IMR-90 (cell line): ENCODE data around the gene SLC35F1. TPM values are rescaled to one million over a fixed set of nuclear protein-coding genes. Genes with fewer than 3 reads are reported as not detected.

Source experiments
- ATAC-seq: fragments of 200-7000 bp; cut with Tn5 transposase; 2 replicates; pipeline ENCODE4 v1.9.1; 2020; ENCODE audit warnings: low read depth, mild to moderate bottlenecking, moderate library complexity
- BruUV-seq: library from RNA; stranded (reverse); fragments of 400-500 nt; replicated peaks from 2 replicates; lab custom pipeline; 2021; lab: Mats Ljungman, UMichigan
- CTCF ChIA-PET: fragments of 300-600 bp; formaldehyde crosslinking; extraction: SDS; loops from one replicate; lab custom pipeline; 2021; ENCODE audit warnings: antibody characterized with exemption; lab: Yijun Ruan, JAX
- POLR2A ChIA-PET: fragments of 300-600 bp; sonication (Branson Sonifier 250); formaldehyde crosslinking; loops from one replicate; lab custom pipeline; 2022; ENCODE audit warnings: antibody characterized with exemption; ENCODE audit not compliant: unreplicated experiment; lab: Charles Lee
- DNase-seq: peaks from one replicate; pipeline ENCODE4 v3.0.0; 2013
- H2AFZ ChIP-seq: replicated peaks from 2 replicates; pipeline ENCODE3; 2013; ENCODE audit warnings: low read length, mild to moderate bottlenecking; ENCODE audit not compliant: poor library complexity
- H2AK5ac ChIP-seq: 2 replicates; pipeline ENCODE4 v1.6.1; 2013; ENCODE audit warnings: low read depth, low read length, inconsistent platforms
- H2AK9ac ChIP-seq: replicated peaks from 2 replicates; pipeline ENCODE3; 2013; ENCODE audit warnings: mild to moderate bottlenecking, low read depth, low read length, moderate library complexity; ENCODE audit not compliant: poor library complexity
- H2BK120ac ChIP-seq: 2 replicates; pipeline ENCODE4 v1.6.1; 2013; ENCODE audit warnings: low read depth, low read length, inconsistent platforms
- H2BK15ac ChIP-seq: 3 replicates; pipeline ENCODE4 v1.6.1; 2013; ENCODE audit warnings: low read depth, low read length, inconsistent platforms
- H2BK20ac ChIP-seq: 2 replicates; pipeline ENCODE4 v1.6.1; 2013; ENCODE audit warnings: low read depth, mild to moderate bottlenecking, inconsistent platforms, low read length, moderate library complexity
- H2BK5ac ChIP-seq: 2 replicates; pipeline ENCODE4 v1.6.1; 2013; ENCODE audit warnings: mild to moderate bottlenecking, low read depth, low read length, inconsistent platforms; ENCODE audit not compliant: poor library complexity, severe bottlenecking
- H3K14ac ChIP-seq: replicated peaks from 2 replicates; pipeline ENCODE4 v1.6.1; 2013; ENCODE audit warnings: low read depth, low read length, inconsistent platforms
- H3K18ac ChIP-seq: 2 replicates; pipeline ENCODE4 v1.6.1; 2013; ENCODE audit warnings: low read depth, low read length, control low read depth
- H3K23ac ChIP-seq: 2 replicates; pipeline ENCODE4 v1.6.1; 2013; ENCODE audit warnings: low read depth, low read length, inconsistent platforms
- H3K27ac ChIP-seq: 2 replicates; pipeline ENCODE4 v1.5.1; 2013; ENCODE audit warnings: mild to moderate bottlenecking, control low read depth, low read length; ENCODE audit not compliant: insufficient read depth
- H3K27me3 ChIP-seq: 2 replicates; pipeline ENCODE4 v1.6.1; 2013; ENCODE audit warnings: low read length; ENCODE audit not compliant: control insufficient read depth, insufficient read depth
- H3K36me3 ChIP-seq: 2 replicates; pipeline ENCODE4 v1.6.1; 2013; ENCODE audit warnings: low read length, mixed read lengths; ENCODE audit not compliant: control insufficient read depth, insufficient read depth
- H3K4ac ChIP-seq: 2 replicates; pipeline ENCODE4 v1.6.1; 2013; ENCODE audit warnings: low read depth, low read length, inconsistent platforms
- H3K4me1 ChIP-seq: 2 replicates; pipeline ENCODE4 v1.6.1; 2013; ENCODE audit warnings: low read length, mixed read lengths; ENCODE audit not compliant: control insufficient read depth, insufficient read depth
- H3K4me2 ChIP-seq: 2 replicates; pipeline ENCODE4 v1.6.1; 2013; ENCODE audit warnings: low read depth, mild to moderate bottlenecking, control low read depth, low read length, moderate library complexity
- H3K4me3 ChIP-seq: 2 replicates; pipeline ENCODE4 v1.5.1; 2013; ENCODE audit warnings: low read depth, mild to moderate bottlenecking, control low read depth, low read length, moderate library complexity; ENCODE audit not compliant: insufficient read depth
- H3K56ac ChIP-seq: 2 replicates; pipeline ENCODE4 v1.6.1; 2013; ENCODE audit warnings: low read length, inconsistent platforms; ENCODE audit not compliant: insufficient read depth; ENCODE audit errors: extremely low read depth
- H3K79me1 ChIP-seq, 2 experiments: 2 replicates each; pipeline ENCODE4 v1.6.1; 2013; ENCODE audit warnings: low read length in 2 of 2, inconsistent platforms in 1 of 2, low read depth in 1 of 2
- H3K9ac ChIP-seq: 2 replicates; pipeline ENCODE4 v1.6.1; 2013; ENCODE audit warnings: low read depth, low read length, control low read depth
- H3K9me1 ChIP-seq: 2 replicates; pipeline ENCODE4 v1.6.1; 2013; ENCODE audit warnings: low read length, inconsistent platforms; ENCODE audit not compliant: insufficient read depth
- H3K9me3 ChIP-seq: 2 replicates; pipeline ENCODE4 v1.6.1; 2013; ENCODE audit warnings: low read length; ENCODE audit not compliant: control insufficient read depth, insufficient read depth
- H4K20me1 ChIP-seq: 2 replicates; pipeline ENCODE4 v1.6.1; 2013; ENCODE audit warnings: low read length, inconsistent platforms; ENCODE audit not compliant: insufficient read depth
- H4K5ac ChIP-seq: 2 replicates; pipeline ENCODE4 v1.6.1; 2013; ENCODE audit warnings: mild to moderate bottlenecking, low read depth, low read length, control low read depth
- H4K8ac ChIP-seq, 2 experiments: 2 replicates each; pipeline ENCODE4 v1.6.1; 2013; ENCODE audit warnings: low read depth in 2 of 2, low read length in 2 of 2, control low read depth in 1 of 2, inconsistent platforms in 1 of 2
- H4K91ac ChIP-seq: 2 replicates; pipeline ENCODE4 v1.6.1; 2013; ENCODE audit warnings: low read depth, low read length, inconsistent platforms; ENCODE audit not compliant: insufficient read depth
- BHLHE40 ChIP-seq: fragments of 150-350 bp; IDR thresholded peaks from 2 replicates; pipeline ENCODE4 v1.6.1; 2016; ENCODE audit warnings: mild to moderate bottlenecking, low read depth, low read length
- CEBPB ChIP-seq: IDR thresholded peaks from 2 replicates; pipeline ENCODE4 v1.6.1; 2012; ENCODE audit warnings: low read depth, low read length, improper control_type of control experiment
- CHD1 ChIP-seq: IDR thresholded peaks from 2 replicates; pipeline ENCODE4 v1.6.1; 2012; ENCODE audit warnings: low read depth, low read length, improper control_type of control experiment
- FOS ChIP-seq: fragments of 150-350 bp; IDR thresholded peaks from 2 replicates; pipeline ENCODE4 v1.6.1; 2016; ENCODE audit warnings: low read depth, low read length
- MAFK ChIP-seq: IDR thresholded peaks from 2 replicates; pipeline ENCODE4 v1.6.1; 2012; ENCODE audit warnings: low read depth, low read length, improper control_type of control experiment
- MXI1 ChIP-seq: IDR thresholded peaks from 2 replicates; pipeline ENCODE4 v1.6.1; 2012; ENCODE audit warnings: low read depth, mild to moderate bottlenecking, low read length, moderate library complexity, borderline replicate concordance
- NFE2L2 ChIP-seq: fragments of 150-350 bp; IDR thresholded peaks from 2 replicates; pipeline ENCODE4 v1.6.1; 2016; ENCODE audit warnings: low read depth, mild to moderate bottlenecking, low read length
- POLR2A ChIP-seq: IDR thresholded peaks from 2 replicates; pipeline ENCODE4 v1.6.1; 2012; ENCODE audit warnings: mild to moderate bottlenecking, low read depth, low read length
- RAD21 ChIP-seq: IDR thresholded peaks from 2 replicates; pipeline ENCODE4 v1.6.1; 2012; ENCODE audit warnings: low read length, improper control_type of control experiment
- RCOR1 ChIP-seq: IDR thresholded peaks from 2 replicates; pipeline ENCODE4 v1.6.1; 2012; ENCODE audit warnings: mild to moderate bottlenecking, low read length, improper control_type of control experiment; ENCODE audit not compliant: insufficient replicate concordance
- RFX5 ChIP-seq: IDR thresholded peaks from 2 replicates; pipeline ENCODE4 v1.8.0; 2012; ENCODE audit warnings: low read depth, mild to moderate bottlenecking, low read length, moderate library complexity
- SMC3 ChIP-seq: fragments of 150-350 bp; IDR thresholded peaks from 2 replicates; pipeline ENCODE4 v1.6.1; 2016; ENCODE audit warnings: low read depth, mild to moderate bottlenecking, antibody characterized with exemption, low read length, moderate library complexity
- USF2 ChIP-seq: fragments of 150-350 bp; IDR thresholded peaks from 2 replicates; pipeline ENCODE4 v1.6.1; 2017; ENCODE audit warnings: mild to moderate bottlenecking, antibody characterized with exemption, low read length, low read depth
- WGBS, 2 experiments: methylation state at CpG; one replicate each; pipeline versions ENCODE4 v1.1.5 to v1.1.7; 2013; ENCODE audit warnings: missing lambda C conversion rate in 2 of 2; ENCODE audit not compliant: insufficient read length in 1 of 2; ENCODE audit errors: extremely low coverage in 2 of 2; 5-methylcytosine and 5-hydroxymethylcytosine counted together
- dilution Hi-C: fragments of 300-500 bp; cut with HindIII; formaldehyde crosslinking; loops from one replicate; pipeline ENCODE4 v1.14.3; 2018; ENCODE audit warnings: low sequenced_read_pairs; ENCODE audit not compliant: unreplicated experiment
- in situ Hi-C: fragments of 300-500 bp; cut with MboI; formaldehyde crosslinking; loops from 3 replicates; pipeline ENCODE4 v1.14.3; 2019; ENCODE audit warnings: low sequenced_read_pairs, inconsistent platforms, mixed read lengths
- intact Hi-C: fragments of 100-400 bp; cut with micrococcal nuclease; formaldehyde crosslinking; loops from 2 replicates; pipeline ENCODE4 v1.10.0; 2022
- polyA plus RNA-seq, 3 experiments: library from polyadenylated mRNA; depleted of rRNA; stranded (reverse); fragments of >200 nt; gene quantifications; 2 replicates each; pipeline ENCODE4 v1.2.3, GENCODE V29; 2012; ENCODE audit warnings: low replicate concordance in 1 of 3
- total RNA-seq: library from RNA; depleted of rRNA; stranded (reverse); fragments of >200 nt; gene quantifications from 2 replicates; pipeline ENCODE4 v1.2.3, GENCODE V29; 2012
- TF ChIP-seq, protein P1 (sequence below): fragments of 150-350 bp; IDR thresholded peaks from 2 replicates; pipeline ENCODE4 v1.6.1; 2016; ENCODE audit warnings: low read depth, mild to moderate bottlenecking, low read length, moderate library complexity, borderline replicate concordance
- TF ChIP-seq, protein P2 (sequence below): conservative IDR thresholded peaks from 2 replicates; pipeline ENCODE4 v1.5.1; 2012; ENCODE audit warnings: mild to moderate bottlenecking, low read depth, low read length, improper control_type of control experiment

Gene SLC35F1
- total and polyA plus RNA-seq, 2 of the 4 experiments (the other 2 are of a cell fraction): not detected

DNA sequence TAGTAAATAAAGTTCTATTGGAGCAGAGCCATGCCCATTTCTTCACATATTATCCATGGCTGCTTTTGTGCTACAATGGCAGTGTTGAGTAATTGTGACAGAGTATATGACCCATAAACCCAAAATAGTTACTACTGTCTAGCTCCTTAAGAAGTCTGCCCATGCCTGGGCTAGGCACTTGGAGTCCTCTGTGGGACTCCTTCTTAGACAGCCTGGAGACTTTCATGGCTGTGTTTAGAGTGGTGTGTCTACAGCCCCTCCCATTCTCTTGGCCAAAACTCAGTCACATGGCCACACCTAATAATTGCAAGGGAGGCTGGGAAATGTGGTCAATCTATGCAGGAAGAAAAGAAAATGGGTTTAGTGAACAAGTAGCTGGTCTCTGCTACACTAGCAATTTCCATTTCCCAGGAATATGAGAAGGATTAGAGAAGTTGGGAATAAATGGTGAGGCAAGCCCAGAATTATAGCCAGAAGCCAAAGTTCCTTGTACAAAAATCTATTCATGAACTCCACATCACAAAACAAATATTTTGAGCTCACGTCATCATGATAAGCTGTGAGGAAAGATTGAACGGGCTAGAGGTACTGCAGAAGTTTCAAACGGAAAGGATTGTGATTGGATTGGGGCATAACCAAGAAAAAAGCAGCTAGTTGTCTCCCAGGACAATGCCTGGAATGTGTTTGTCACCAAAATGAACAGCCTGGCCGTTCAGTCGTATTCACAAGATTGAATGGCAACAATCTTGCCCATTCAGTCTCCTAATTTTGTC lies 389.3 kb downstream of the SLC35F1 start:
- Histone ChIP-seq H2BK5ac (no peak overlapping the region), H3K4me3 (no peak overlapping the region), H2AFZ (no peak overlapping the region), H3K4me2 (no peak overlapping the region), H4K8ac (no peak overlapping the region), H3K4me1 (peaks cover 11% of the 10 kb centered on the region), H2AK5ac (no peak overlapping the region), H2BK120ac (no peak overlapping the region), H2BK15ac (0 out of 3 replicates have a peak overlapping the region, but pooled peaks have one; percentile 58), H3K18ac (no peak overlapping the region), H3K36me3 (no peaks in the 10 kb centered on the region), H3K27me3 (no peaks in the 10 kb centered on the region), H4K20me1 (no peaks in the 10 kb centered on the region), H3K4ac (no peak overlapping the region), H3K79me1 (no peaks in the 10 kb centered on the region), H2AK9ac (no peak overlapping the region), H2BK20ac (no peak overlapping the region), H4K5ac (no peak overlapping the region), H3K27ac (no peak overlapping the region), H3K23ac (no peak overlapping the region), H3K9me1 (0 out of 2 replicates have a peak, but pooled peaks cover 3% of the 10 kb centered on the region), H3K9me3 (no peaks in the 10 kb centered on the region), H3K9ac (no peak overlapping the region), H3K56ac (no peak overlapping the region), H4K91ac (no peak overlapping the region), H3K14ac (no peak overlapping the region)
- DNase-seq: no peak
- no peak for ATAC-seq
- in situ Hi-C loops: no loop called here
- no TSS peak for BruUV-seq
- CTCF ChIA-PET: no interaction called here
- TF ChIP-seq, protein P1, sequence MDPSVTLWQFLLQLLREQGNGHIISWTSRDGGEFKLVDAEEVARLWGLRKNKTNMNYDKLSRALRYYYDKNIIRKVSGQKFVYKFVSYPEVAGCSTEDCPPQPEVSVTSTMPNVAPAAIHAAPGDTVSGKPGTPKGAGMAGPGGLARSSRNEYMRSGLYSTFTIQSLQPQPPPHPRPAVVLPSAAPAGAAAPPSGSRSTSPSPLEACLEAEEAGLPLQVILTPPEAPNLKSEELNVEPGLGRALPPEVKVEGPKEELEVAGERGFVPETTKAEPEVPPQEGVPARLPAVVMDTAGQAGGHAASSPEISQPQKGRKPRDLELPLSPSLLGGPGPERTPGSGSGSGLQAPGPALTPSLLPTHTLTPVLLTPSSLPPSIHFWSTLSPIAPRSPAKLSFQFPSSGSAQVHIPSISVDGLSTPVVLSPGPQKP: no peak
- TF ChIP-seq MAFK: no peak
- no peak for TF ChIP-seq NFE2L2
- no peak for TF ChIP-seq FOS
- TF ChIP-seq RCOR1: no peak
- TF ChIP-seq MXI1: no peak
- no peak for TF ChIP-seq CHD1
- no peak for TF ChIP-seq POLR2A
- TF ChIP-seq SMC3: no peak
- no peak for TF ChIP-seq USF2
- TF ChIP-seq RFX5: no peak
- no peak for TF ChIP-seq BHLHE40
- TF ChIP-seq RAD21: no peak
- TF ChIP-seq CEBPB: no peak
- TF ChIP-seq, protein P2, sequence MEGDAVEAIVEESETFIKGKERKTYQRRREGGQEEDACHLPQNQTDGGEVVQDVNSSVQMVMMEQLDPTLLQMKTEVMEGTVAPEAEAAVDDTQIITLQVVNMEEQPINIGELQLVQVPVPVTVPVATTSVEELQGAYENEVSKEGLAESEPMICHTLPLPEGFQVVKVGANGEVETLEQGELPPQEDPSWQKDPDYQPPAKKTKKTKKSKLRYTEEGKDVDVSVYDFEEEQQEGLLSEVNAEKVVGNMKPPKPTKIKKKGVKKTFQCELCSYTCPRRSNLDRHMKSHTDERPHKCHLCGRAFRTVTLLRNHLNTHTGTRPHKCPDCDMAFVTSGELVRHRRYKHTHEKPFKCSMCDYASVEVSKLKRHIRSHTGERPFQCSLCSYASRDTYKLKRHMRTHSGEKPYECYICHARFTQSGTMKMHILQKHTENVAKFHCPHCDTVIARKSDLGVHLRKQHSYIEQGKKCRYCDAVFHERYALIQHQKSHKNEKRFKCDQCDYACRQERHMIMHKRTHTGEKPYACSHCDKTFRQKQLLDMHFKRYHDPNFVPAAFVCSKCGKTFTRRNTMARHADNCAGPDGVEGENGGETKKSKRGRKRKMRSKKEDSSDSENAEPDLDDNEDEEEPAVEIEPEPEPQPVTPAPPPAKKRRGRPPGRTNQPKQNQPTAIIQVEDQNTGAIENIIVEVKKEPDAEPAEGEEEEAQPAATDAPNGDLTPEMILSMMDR: no peak
- intact Hi-C loops: no loop called here
- WGBS, 2 experiments: no CpG with 5 or more reads among the region's 5 CpGs
- dilution Hi-C loops: no loop called here
- POLR2A ChIA-PET: no interaction called here
